Breast epithelium (tissue), 3 donors: ENCODE measurements around the gene IDS.

Source experiments
- CTCF ChIP-seq, 3 donors: fragments of 450-650 bp; IDR thresholded peaks; one replicate each; pipeline ENCODE4 v1.5.1; 2016 to 2017; ENCODE audit warnings: antibody characterized with exemption in 3 of 3, mild to moderate bottlenecking in 3 of 3, moderate library complexity in 3 of 3
- POLR2A ChIP-seq: fragments of 450-650 bp; IDR thresholded peaks from one replicate; pipeline ENCODE4 v1.6.1; 2016; ENCODE audit warnings: antibody characterized with exemption, mild to moderate bottlenecking, moderate library complexity

- TF ChIP-seq POLR2A: no peak
- no peak for TF ChIP-seq CTCF (IDR thresholded peaks at IDR 0.05)
Measured at GRCh38 chrX:149497054-149497453, 8.1 kb downstream of the IDS start.
